Measurements from ENCODE around the gene ATE1.

GRCh38 chr10:121772884-121773283, 154.9 kb downstream of the ATE1 start:
- TF ChIP-seq POLR2A (IDR thresholded peaks at IDR 0.05) (no peak), EP300 (IDR thresholded peaks at IDR 0.05) (no peak), POLR2AphosphoS5 (IDR thresholded peaks at IDR 0.05) (no peak), CTCF (IDR thresholded peaks at IDR 0.05) (no peak)

All from stomach (tissue), 4 donors.